ENCODE measurements around the gene ADARB2.

GRCh38 chr10:1664333-1664964 lies 72.9 kb downstream of the ADARB2 start:
- TF ChIP-seq CTCF (IDR thresholded peaks at IDR 0.05) (no peak), POLR2A (IDR thresholded peaks at IDR 0.05) (no peak)
